GM13976 (cell line): Measurements from ENCODE around the gene CPOX.

Source experiments
- DNase-seq: peaks from one replicate; pipeline ENCODE4 v3.0.0; 2012; ENCODE audit warnings: low spot score
- in situ Hi-C: fragments of 300-500 bp; cut with MboI; formaldehyde crosslinking; loops from one replicate; pipeline ENCODE4 v1.12.0; 2022; ENCODE audit warnings: low sequenced_read_pairs, mixed read lengths, inconsistent platforms; ENCODE audit not compliant: unreplicated experiment
- TF ChIP-seq, protein P1 (sequence below): IDR thresholded peaks from 2 replicates; pipeline ENCODE4 v1.5.1; 2012; ENCODE audit warnings: borderline replicate concordance, mild to moderate bottlenecking; ENCODE audit not compliant: insufficient read depth; ENCODE audit errors: extremely low read depth, missing control alignments, control extremely low read depth

Gene CPOX

DNA sequence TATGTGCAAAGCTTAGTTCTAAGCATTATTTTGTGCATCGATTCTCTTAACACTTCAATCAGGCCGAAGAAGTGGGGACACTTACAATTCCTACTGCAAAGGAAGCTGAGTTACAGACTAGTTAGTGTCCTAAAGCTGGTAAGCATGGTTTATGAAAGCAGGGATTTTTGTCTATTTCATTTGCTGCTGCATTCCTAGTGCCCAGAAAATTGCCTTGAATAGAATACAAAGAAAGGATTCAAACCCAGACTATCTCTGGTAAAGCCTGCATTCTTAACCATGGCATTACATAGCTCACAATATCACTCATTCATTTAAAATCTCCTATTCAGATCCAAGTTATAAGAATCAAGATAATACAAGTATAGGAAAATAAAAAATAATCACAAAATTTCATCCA is 24.4 kb upstream of the CPOX start:
- no peak for DNase-seq
- TF ChIP-seq, protein P1, sequence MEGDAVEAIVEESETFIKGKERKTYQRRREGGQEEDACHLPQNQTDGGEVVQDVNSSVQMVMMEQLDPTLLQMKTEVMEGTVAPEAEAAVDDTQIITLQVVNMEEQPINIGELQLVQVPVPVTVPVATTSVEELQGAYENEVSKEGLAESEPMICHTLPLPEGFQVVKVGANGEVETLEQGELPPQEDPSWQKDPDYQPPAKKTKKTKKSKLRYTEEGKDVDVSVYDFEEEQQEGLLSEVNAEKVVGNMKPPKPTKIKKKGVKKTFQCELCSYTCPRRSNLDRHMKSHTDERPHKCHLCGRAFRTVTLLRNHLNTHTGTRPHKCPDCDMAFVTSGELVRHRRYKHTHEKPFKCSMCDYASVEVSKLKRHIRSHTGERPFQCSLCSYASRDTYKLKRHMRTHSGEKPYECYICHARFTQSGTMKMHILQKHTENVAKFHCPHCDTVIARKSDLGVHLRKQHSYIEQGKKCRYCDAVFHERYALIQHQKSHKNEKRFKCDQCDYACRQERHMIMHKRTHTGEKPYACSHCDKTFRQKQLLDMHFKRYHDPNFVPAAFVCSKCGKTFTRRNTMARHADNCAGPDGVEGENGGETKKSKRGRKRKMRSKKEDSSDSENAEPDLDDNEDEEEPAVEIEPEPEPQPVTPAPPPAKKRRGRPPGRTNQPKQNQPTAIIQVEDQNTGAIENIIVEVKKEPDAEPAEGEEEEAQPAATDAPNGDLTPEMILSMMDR = no peak
- in situ Hi-C loops = loop anchor here (25.0 kb wide), 1 partner anchor 369 kb away; no protein-coding TSS in a partner anchor

DNA sequence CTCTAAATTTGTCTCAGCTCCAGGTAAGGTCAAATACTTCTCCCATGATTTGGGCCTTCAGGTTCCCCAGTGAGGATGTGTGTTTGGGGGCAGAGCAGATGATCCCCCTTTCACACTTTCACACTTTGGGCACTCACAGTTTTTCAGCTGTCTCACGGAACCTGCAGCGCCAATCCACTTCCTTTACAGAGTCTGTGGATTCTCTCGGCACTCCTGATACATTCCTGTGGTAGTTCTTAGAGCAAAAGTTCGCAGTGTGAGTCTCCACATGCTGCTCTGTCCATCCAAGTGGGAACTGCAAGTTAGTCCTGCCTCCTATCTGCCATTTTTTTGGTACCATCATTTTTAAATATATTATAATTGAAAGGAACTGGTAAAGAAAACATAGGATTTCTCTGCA is 20.2 kb upstream of the CPOX start:
- in situ Hi-C loops = loop anchor here (25.0 kb wide), 1 partner anchor 374 kb away; no protein-coding TSS in a partner anchor
- DNase-seq = no peak
- TF ChIP-seq, protein P1 = no peak

DNA sequence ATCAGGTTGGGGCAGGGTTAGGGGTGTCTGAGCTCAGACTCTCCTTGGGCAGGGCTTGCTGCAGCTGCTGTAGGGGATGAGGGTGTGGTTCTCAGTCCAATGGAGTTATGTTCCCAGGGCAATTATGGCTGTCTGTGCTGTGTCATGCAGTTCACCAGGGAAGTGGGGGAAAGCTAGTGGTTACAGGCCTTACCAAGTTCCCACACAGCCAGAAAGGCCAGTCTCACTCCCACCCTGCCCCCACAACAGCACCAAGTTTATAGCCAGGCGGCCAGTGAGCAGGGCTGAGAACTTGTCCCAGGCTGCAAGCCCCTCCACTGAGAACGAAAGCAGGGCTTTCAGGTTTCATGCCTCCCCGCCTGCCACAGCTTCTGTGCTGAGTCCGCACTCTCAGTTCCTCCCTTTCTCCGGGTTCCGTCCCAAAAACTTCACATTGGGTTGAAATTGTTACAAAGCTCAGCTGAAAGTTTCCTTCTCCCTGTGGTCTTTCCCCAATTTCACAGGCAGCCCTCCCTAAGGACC is 19.6 kb upstream of the CPOX start:
- in situ Hi-C loops = loop anchor here (25.0 kb wide), 1 partner anchor 374 kb away; no protein-coding TSS in a partner anchor
- DNase-seq = no peak
- TF ChIP-seq, protein P1 = no peak

DNA sequence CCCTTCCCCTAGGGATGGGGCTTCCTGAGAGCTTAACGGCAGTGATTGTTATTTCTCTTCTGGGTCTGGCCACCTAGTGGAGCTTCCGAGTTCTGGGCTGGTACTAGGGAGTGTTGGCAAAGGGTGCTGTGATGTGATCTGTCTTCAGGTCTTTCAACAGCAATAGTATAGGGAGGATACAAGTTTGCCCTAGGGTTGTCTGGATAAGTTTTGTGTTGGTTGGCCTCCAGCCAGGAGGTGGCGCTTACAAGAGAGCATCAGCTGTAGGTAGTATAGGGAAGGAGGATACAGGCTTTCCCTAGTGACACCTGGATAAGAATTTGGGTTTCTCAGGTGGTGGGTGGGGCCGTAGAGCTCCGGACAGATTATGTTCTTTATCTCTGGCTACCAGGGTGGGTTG is 19.2 kb upstream of the CPOX start:
- in situ Hi-C loops = loop anchor here (25.0 kb wide), 1 partner anchor 375 kb away; no protein-coding TSS in a partner anchor
- TF ChIP-seq, protein P1 = no peak
- no peak for DNase-seq

DNA sequence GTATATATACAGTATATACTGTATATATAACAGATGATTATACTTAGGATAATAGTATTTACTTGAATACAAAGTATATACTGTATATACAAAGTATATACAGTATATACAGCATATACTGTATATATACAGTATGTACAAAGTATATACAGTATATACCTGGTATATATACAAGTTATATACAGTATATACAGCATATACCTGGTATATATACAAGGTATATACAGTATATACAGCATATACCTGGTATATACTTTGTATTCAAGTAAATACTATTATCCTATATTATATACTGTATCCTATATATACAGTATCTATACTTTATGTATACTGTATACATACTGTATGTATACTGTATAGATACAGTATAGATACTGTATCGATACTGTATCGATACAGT is 14.6 kb upstream of the CPOX start:
- in situ Hi-C loops = loop anchor here (10.0 to 25.0 kb wide), 2 partner anchors 379 to 573 kb away; partner anchors contain the start of gene GABRR3
- TF ChIP-seq, protein P1 = no peak
- DNase-seq = no peak

DNA sequence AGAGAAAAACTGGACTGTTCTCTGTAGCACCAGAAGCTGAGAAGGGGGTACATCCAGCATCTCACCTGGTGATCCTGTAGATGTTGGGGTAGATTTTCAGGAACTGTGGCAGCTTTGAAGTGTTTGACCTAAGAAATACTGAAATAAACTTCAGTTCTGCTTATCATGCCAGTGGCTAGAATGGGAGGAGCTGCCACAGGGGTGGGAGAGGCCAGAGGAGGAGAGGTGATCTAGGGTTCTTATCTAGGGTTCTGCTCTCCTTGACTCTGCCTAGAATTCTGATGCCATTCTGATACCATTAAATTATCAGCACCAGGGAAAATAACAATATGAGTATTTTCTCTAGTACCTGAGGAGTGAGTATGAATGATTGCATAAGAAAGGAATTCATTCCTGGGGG is 10.2 kb upstream of the CPOX start:
- TF ChIP-seq, protein P1 = no peak
- in situ Hi-C loops = loop anchor here (5.0 to 25.0 kb wide), 3 partner anchors 209 to 569 kb away; partner anchors contain the start of gene GABRR3
- DNase-seq = no peak
